ENCODE data around the gene HAUS6. TPM values are rescaled to one million over a fixed set of nuclear protein-coding genes. Genes with fewer than 3 reads are reported as not detected.
"Not testable (repeated sequence)": the region's sequence is repeated elsewhere in the genome, so short reads cannot be mapped to it uniquely, and the experiment has no call there.

HAUS6 gene
- total RNA-seq, 3 donors from 2014 or later (not counting 1 experiment from before 2014, with no cell fraction given) = 14.6 to 18.3 (median 14.9) TPM

DNA sequence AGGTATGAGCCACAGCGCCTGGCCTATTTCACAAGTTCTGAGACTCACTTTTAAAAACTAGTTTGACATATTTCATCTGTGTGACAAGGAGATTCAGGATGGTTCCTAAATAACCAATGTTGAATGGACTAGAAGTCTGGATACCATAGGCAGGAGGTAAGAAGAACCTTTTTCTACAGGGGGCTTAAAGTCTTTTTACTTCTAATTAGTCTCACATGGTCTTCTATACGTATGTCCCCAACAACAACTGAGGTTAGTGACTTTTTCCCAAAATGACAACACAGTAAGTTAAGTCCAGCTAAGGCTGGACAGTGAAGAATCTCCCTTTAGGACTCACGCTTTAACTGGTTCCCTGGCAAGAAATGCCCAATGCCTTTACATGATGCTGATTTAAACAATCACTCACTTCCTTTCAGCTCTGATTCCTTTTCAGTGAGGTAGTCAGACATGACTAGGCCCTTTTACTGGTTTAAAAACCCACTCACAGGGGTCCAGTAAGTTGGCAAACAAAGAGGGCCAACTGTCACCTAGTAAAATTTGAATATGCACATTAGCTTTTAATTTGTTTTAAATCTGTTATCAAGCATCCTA is 12.1 kb upstream of the HAUS6 start:
- peaks cover 29% of the 10 kb centered on the region for H3K36me3 Mint-ChIP-seq
- WGBS (ENCODE audit: insufficient coverage) = 95% methylated on average over 3 of the region's 3 CpGs
- H3K27ac Mint-ChIP-seq = no peak overlapping the region
- H3K27me3 Mint-ChIP-seq (ENCODE audit: low read depth in 2 of 2) = no peaks in the 10 kb centered on the region
- no peak overlapping the region for H3K27ac ChIP-seq (ENCODE audit: low read length)
- H3K36me3 ChIP-seq (ENCODE audit: control insufficient read depth, insufficient read depth, low read length) = peaks cover 43% of the 10 kb centered on the region
- no peaks in the 10 kb centered on the region for H3K4me1 ChIP-seq (ENCODE audit: control insufficient read depth, insufficient read depth, low read length)
- ATAC-seq = no peak
- no peaks in the 10 kb centered on the region for H3K27me3 ChIP-seq (ENCODE audit: control insufficient read depth, insufficient read depth, low read length)
- no peak for TF ChIP-seq CTCF (IDR thresholded peaks at IDR 0.05)
- H3K4me3 ChIP-seq (ENCODE audit: low read length) = no peak overlapping the region
- no peak overlapping the region for H3K4me3 Mint-ChIP-seq
- H3K9me3 Mint-ChIP-seq = no peaks in the 10 kb centered on the region
- intact Hi-C loops (cut with micrococcal nuclease) = no loop called here
- DNase-seq = no peak
- no peaks in the 10 kb centered on the region for H3K4me1 Mint-ChIP-seq
- H3K9me3 ChIP-seq (ENCODE audit: control insufficient read depth, insufficient read depth, low read length) = no peaks in the 10 kb centered on the region

GRCh38 chr9:19113964-19114679 is 11.4 kb upstream of the HAUS6 start:
- peaks cover 37% of the 10 kb centered on the region for H3K36me3 ChIP-seq (ENCODE audit: control insufficient read depth, insufficient read depth, low read length)
- peaks cover 22% of the 10 kb centered on the region for H3K36me3 Mint-ChIP-seq
- WGBS (ENCODE audit: insufficient coverage) = over 99% methylated on average over 10 of the region's 12 CpGs
- no peaks in the 10 kb centered on the region for H3K4me1 ChIP-seq (ENCODE audit: control insufficient read depth, insufficient read depth, low read length)
- ATAC-seq (no peak), DNase-seq (no peak)
- no peaks in the 10 kb centered on the region for H3K9me3 Mint-ChIP-seq
- TF ChIP-seq CTCF (IDR thresholded peaks at IDR 0.05) = no peak
- H3K27ac Mint-ChIP-seq = no peak overlapping the region
- H3K27ac ChIP-seq (ENCODE audit: low read length) = no peak overlapping the region
- no peak overlapping the region for H3K4me3 Mint-ChIP-seq
- no peaks in the 10 kb centered on the region for H3K9me3 ChIP-seq (ENCODE audit: control insufficient read depth, insufficient read depth, low read length)
- H3K27me3 ChIP-seq (ENCODE audit: control insufficient read depth, insufficient read depth, low read length) = no peaks in the 10 kb centered on the region
- H3K27me3 Mint-ChIP-seq (ENCODE audit: low read depth in 2 of 2) = no peaks in the 10 kb centered on the region
- H3K4me1 Mint-ChIP-seq = no peaks in the 10 kb centered on the region
- intact Hi-C loops (cut with micrococcal nuclease) = no loop called here
- H3K4me3 ChIP-seq (ENCODE audit: low read length) = no peak overlapping the region

- peaks cover 19% of the 10 kb centered on the region for H3K36me3 Mint-ChIP-seq
- WGBS (ENCODE audit: insufficient coverage) = 93% methylated on average over 7 of the region's 7 CpGs
- H3K27ac ChIP-seq (ENCODE audit: low read length); H3K9me3 Mint-ChIP-seq; H3K9me3 ChIP-seq (ENCODE audit: control insufficient read depth, insufficient read depth, low read length); H3K27ac Mint-ChIP-seq; ATAC-seq; H3K27me3 ChIP-seq (ENCODE audit: control insufficient read depth, insufficient read depth, low read length); H3K4me3 ChIP-seq (ENCODE audit: low read length); H3K27me3 Mint-ChIP-seq (ENCODE audit: low read depth in 2 of 2); H3K4me1 Mint-ChIP-seq; intact Hi-C loops (cut with micrococcal nuclease); H3K4me3 Mint-ChIP-seq; H3K4me1 ChIP-seq (ENCODE audit: control insufficient read depth, insufficient read depth, low read length); DNase-seq: not testable (repeated sequence)
- peaks cover 27% of the 10 kb centered on the region for H3K36me3 ChIP-seq (ENCODE audit: control insufficient read depth, insufficient read depth, low read length)
Measured at GRCh38 chr9:19113064-19113611, 10.4 kb upstream of the HAUS6 start.

GRCh38 chr9:19108038-19108437 is 5.3 kb upstream of the HAUS6 start:
- Mint-ChIP-seq H3K4me1 (peaks cover under 1% of the 10 kb centered on the region in 2 donors), H3K27ac (no peak overlapping the region), H3K9me3 (no peaks in the 10 kb centered on the region), H3K4me3 (no peak overlapping the region), H3K36me3 (no peaks in the 10 kb centered on the region), H3K27me3 (ENCODE audit: low read depth in 2 of 2) (no peaks in the 10 kb centered on the region)
- Histone ChIP-seq H3K36me3 (ENCODE audit: control insufficient read depth, insufficient read depth, low read length) (no peaks in the 10 kb centered on the region), H3K4me3 (ENCODE audit: low read length) (no peak overlapping the region), H3K27me3 (ENCODE audit: control insufficient read depth, insufficient read depth, low read length) (no peaks in the 10 kb centered on the region), H3K4me1 (ENCODE audit: control insufficient read depth, insufficient read depth, low read length) (peaks cover 4% of the 10 kb centered on the region), H3K27ac (ENCODE audit: low read length) (no peak overlapping the region), H3K9me3 (ENCODE audit: control insufficient read depth, insufficient read depth, low read length) (no peaks in the 10 kb centered on the region)
- intact Hi-C loops (cut with micrococcal nuclease) = no loop called here
- no peak for DNase-seq
- TF ChIP-seq CTCF (IDR thresholded peaks at IDR 0.05) = no peak
- no peak for ATAC-seq
